CD14-positive monocyte (primary cell): ENCODE results near the gene FAM20C. TPM values are rescaled to one million over a fixed set of nuclear protein-coding genes. Genes with fewer than 3 reads are reported as not detected.
A peak's percentile ranks its signal among the peaks of the same experiment; 100 is the strongest.

Experiments used
- DNase-seq, 3 donors: peaks; one replicate each; pipeline ENCODE4 v3.0.0-alpha.2; 2011 to 2022
- H2AFZ ChIP-seq: 2 replicates; pipeline ENCODE4 v1.6.0; 2012; ENCODE audit warnings: mild to moderate bottlenecking, low read depth, low read length, inconsistent platforms; ENCODE audit not compliant: insufficient read depth, poor library complexity, severe bottlenecking
- H3K27ac ChIP-seq, 2 donors: 1 replicate in 1 of 2; 2 replicates in 1 of 2; pipeline ENCODE4 v1.5.1; 2012 to 2013; ENCODE audit warnings: low read length in 2 of 2, control low read depth in 1 of 2, inconsistent platforms in 1 of 2, low read depth in 1 of 2, mild to moderate bottlenecking in 1 of 2
- H3K27me3 ChIP-seq, 2 donors: one replicate each; pipeline versions ENCODE4 v1.6.0 to v1.6.1; 2011 to 2013; ENCODE audit warnings: low read length in 2 of 2; ENCODE audit not compliant: control insufficient read depth in 2 of 2, insufficient read depth in 2 of 2
- H3K36me3 ChIP-seq, 2 donors: replicated peaks in 1 of 2; 1 replicate in 1 of 2; 2 replicates in 1 of 2; pipeline versions ENCODE4 v1.5.1 to v1.6.1; 2012 to 2013; ENCODE audit warnings: low read length in 2 of 2, control low read depth in 1 of 2, inconsistent platforms in 1 of 2, mild to moderate bottlenecking in 1 of 2; ENCODE audit not compliant: insufficient read depth in 2 of 2, control insufficient read depth in 1 of 2
- H3K4me1 ChIP-seq, 2 donors: 1 replicate in 1 of 2; 2 replicates in 1 of 2; pipeline versions ENCODE4 v1.5.1 to v1.6.1; 2012 to 2013; ENCODE audit warnings: low read length in 2 of 2, control low read depth in 1 of 2, inconsistent platforms in 1 of 2, mild to moderate bottlenecking in 1 of 2, moderate library complexity in 1 of 2; ENCODE audit not compliant: insufficient read depth in 2 of 2, control insufficient read depth in 1 of 2
- H3K4me2 ChIP-seq: replicated peaks from 2 replicates; pipeline ENCODE3; 2012; ENCODE audit warnings: low read length, moderate library complexity, mild to moderate bottlenecking; ENCODE audit not compliant: poor library complexity, severe bottlenecking; ENCODE audit errors: extremely low read depth
- H3K4me3 ChIP-seq, 3 experiments: fragments of 200-600 bp in 1 of 3; sonication (generic) in 1 of 3; replicated peaks in 1 of 3; 1 replicate in 2 of 3; 2 replicates in 1 of 3; pipeline ENCODE4 v1.5.1; 2011 to 2013; ENCODE audit warnings: low read length in 3 of 3, mild to moderate bottlenecking in 3 of 3, control low read depth in 2 of 3, low read depth in 2 of 3, inconsistent platforms in 1 of 3, moderate library complexity in 1 of 3
- H3K79me2 ChIP-seq: 2 replicates; pipeline ENCODE4 v1.6.0; 2012; ENCODE audit warnings: mild to moderate bottlenecking, control low read depth, inconsistent platforms, low read length, moderate library complexity; ENCODE audit not compliant: insufficient read depth
- H3K9ac ChIP-seq: 2 replicates; pipeline ENCODE4 v1.6.0; 2017; ENCODE audit warnings: low read length, mild to moderate bottlenecking; ENCODE audit not compliant: insufficient read depth, poor library complexity, severe bottlenecking
- H3K9me3 ChIP-seq, 2 donors: replicated peaks in 1 of 2; 1 replicate in 1 of 2; 2 replicates in 1 of 2; pipeline versions ENCODE4 v1.5.1 to v1.6.1; 2012 to 2013; ENCODE audit warnings: low read length in 2 of 2, control low read depth in 1 of 2; ENCODE audit not compliant: control insufficient read depth in 1 of 2, insufficient read depth in 1 of 2
- H4K20me1 ChIP-seq: 2 replicates; pipeline ENCODE4 v1.6.0; 2012; ENCODE audit warnings: mild to moderate bottlenecking, low read length, control low read depth, moderate library complexity; ENCODE audit not compliant: insufficient read depth
- H3K27ac Mint-ChIP-seq, 7 donors: one replicate each; pipeline ENCODE4 v1.8.0; 2020; ENCODE audit warnings: mild to moderate bottlenecking in 7 of 7, mixed read lengths in 7 of 7, moderate library complexity in 6 of 7, inconsistent platforms in 2 of 7
- H3K27me3 Mint-ChIP-seq, 3 donors: one replicate each; pipeline ENCODE4 v1.8.0; 2021 to 2022; ENCODE audit warnings: low read depth in 3 of 3, mild to moderate bottlenecking in 3 of 3, mixed read lengths in 3 of 3, moderate library complexity in 3 of 3, inconsistent platforms in 1 of 3
- H3K36me3 Mint-ChIP-seq, 2 donors: one replicate each; pipeline ENCODE4 v1.8.0; 2020; ENCODE audit warnings: mixed read lengths in 2 of 2, inconsistent platforms in 1 of 2, mild to moderate bottlenecking in 1 of 2
- H3K4me1 Mint-ChIP-seq: one replicate; pipeline ENCODE4 v1.8.0; 2020; ENCODE audit warnings: mild to moderate bottlenecking, mixed read lengths
- H3K4me3 Mint-ChIP-seq, 2 donors: one replicate each; pipeline ENCODE4 v1.8.0; 2020; ENCODE audit warnings: mild to moderate bottlenecking in 2 of 2, mixed read lengths in 2 of 2, moderate library complexity in 1 of 2
- H3K9me3 Mint-ChIP-seq, 7 donors: one replicate each; pipeline ENCODE4 v1.8.0; 2020 to 2022; ENCODE audit warnings: mixed read lengths in 7 of 7, mild to moderate bottlenecking in 6 of 7, moderate library complexity in 6 of 7, inconsistent platforms in 2 of 7
- CTCF ChIP-seq: fragments of 200-600 bp; IDR thresholded peaks from one replicate; pipeline ENCODE4 v1.8.0; 2022; ENCODE audit warnings: antibody characterized with exemption, mild to moderate bottlenecking
- WGBS: methylation state at CpG from one replicate; pipeline ENCODE4 v1.1.5; 2013; ENCODE audit warnings: missing lambda C conversion rate; ENCODE audit not compliant: insufficient coverage; 5-methylcytosine and 5-hydroxymethylcytosine counted together
- intact Hi-C, 2 donors: fragments of 100-400 bp; cut with micrococcal nuclease; formaldehyde crosslinking; loops; one replicate each; pipeline versions ENCODE4 v1.15.0 to v1.15.1; 2023
- polyA plus RNA-seq, 3 donors: library from polyadenylated mRNA; depleted of rRNA in 1 of 3; unstranded in 2 of 3; stranded (reverse) in 1 of 3; fragments of 300-500 nt in 2 of 3; fragments of >200 nt in 1 of 3; fragmentation: Illumina TruSeq in 2 of 3; gene quantifications; 1 replicate in 2 of 3; 2 replicates in 1 of 3; pipeline ENCODE4 v1.2.3, GENCODE V29; 2012 to 2021

The FAM20C gene
- polyA plus RNA-seq, 3 donors = 1.2 to 32.2 (median 1.5) TPM

- Histone ChIP-seq H3K9me3 (no peaks in the 10 kb centered on the region), H2AFZ (no peak within 1 kb of the TSS), H3K4me2 (no peak within 1 kb of the TSS), H3K9ac (no peak within 1 kb of the TSS), H3K4me1 (no peaks in the 10 kb centered on the region), H3K79me2 (no peaks in the 10 kb centered on the region), H3K36me3 (no peaks in the 10 kb centered on the region), H3K4me3 (no peak within 1 kb of the TSS), H3K27ac (no peak within 1 kb of the TSS), H3K27me3 (peaks cover 16 to 40% of the 10 kb centered on the region in 2 donors), H4K20me1 (no peaks in the 10 kb centered on the region)
- Mint-ChIP-seq H3K27ac (peak within 1 kb of the TSS in 1 of 7 donors; percentile 54), H3K4me1 (no peaks in the 10 kb centered on the region), H3K36me3 (no peaks in the 10 kb centered on the region), H3K9me3 (peaks cover 0 to 7% (median 0%) of the 10 kb centered on the region in 7 donors), H3K27me3 (peaks cover 40 to 86% (median 61%) of the 10 kb centered on the region in 3 donors), H3K4me3 (peak within 1 kb of the TSS in 1 of 2 donors; percentile 73)
- DNase-seq = no peak
- no peak for TF ChIP-seq CTCF
- WGBS = 6% methylated on average over 61 of the region's 79 CpGs
- intact Hi-C loops = no loop called here
Observed at GRCh38 chr7:289756-290553, 97.6 kb downstream of the FAM20C start, which contains the start of gene FOXL3. FOXL3 (plus strand) TSS chr7:290170; CDS start chr7:290170, 0 bp downstream.

GRCh38 chr7:290554-291372 lies 98.4 kb downstream of the FAM20C start:
- Mint-ChIP-seq H3K27ac (no peak overlapping the region), H3K4me3 (peak overlapping the region in 1 of 2 donors; percentile 53), H3K36me3 (no peaks in the 10 kb centered on the region), H3K4me1 (no peaks in the 10 kb centered on the region), H3K27me3 (peaks cover 39 to 81% (median 61%) of the 10 kb centered on the region in 3 donors), H3K9me3 (peaks cover 0 to 7% (median 0%) of the 10 kb centered on the region in 7 donors)
- Histone ChIP-seq H3K4me1 (no peaks in the 10 kb centered on the region), H3K9me3 (no peaks in the 10 kb centered on the region), H4K20me1 (no peaks in the 10 kb centered on the region), H3K4me3 (no peak overlapping the region), H2AFZ (no peak overlapping the region), H3K9ac (no peak overlapping the region), H3K4me2 (no peak overlapping the region), H3K27me3 (peaks cover 16 to 40% of the 10 kb centered on the region in 2 donors), H3K79me2 (no peaks in the 10 kb centered on the region), H3K36me3 (no peaks in the 10 kb centered on the region), H3K27ac (no peak overlapping the region)
- intact Hi-C loops = no loop called here
- no peak for DNase-seq
- 12% methylated on average over 91 of the region's 102 CpGs for WGBS
- TF ChIP-seq CTCF = no peak
